Astrocyte of the spinal cord (primary cell): ENCODE measurements around the gene COL10A1.

Experiments used
- DNase-seq: peaks from one replicate; pipeline ENCODE4 v3.0.0; 2011; ENCODE audit warnings: low read depth, low spot score
- H3K4me3 ChIP-seq: 2 replicates; pipeline ENCODE4 v1.5.1; 2011; ENCODE audit warnings: low read depth, mild to moderate bottlenecking, low read length, moderate library complexity
- in situ Hi-C: cut with HindIII; loops from 2 replicates; pipeline ENCODE4 v1.10.0; 2017; ENCODE audit warnings: low sequenced_read_pairs
- TF ChIP-seq, protein P1 (sequence below): IDR thresholded peaks from 2 replicates; pipeline ENCODE4 v1.5.1; 2012; ENCODE audit warnings: low read depth, mild to moderate bottlenecking, low read length, inconsistent platforms

Gene COL10A1

DNA sequence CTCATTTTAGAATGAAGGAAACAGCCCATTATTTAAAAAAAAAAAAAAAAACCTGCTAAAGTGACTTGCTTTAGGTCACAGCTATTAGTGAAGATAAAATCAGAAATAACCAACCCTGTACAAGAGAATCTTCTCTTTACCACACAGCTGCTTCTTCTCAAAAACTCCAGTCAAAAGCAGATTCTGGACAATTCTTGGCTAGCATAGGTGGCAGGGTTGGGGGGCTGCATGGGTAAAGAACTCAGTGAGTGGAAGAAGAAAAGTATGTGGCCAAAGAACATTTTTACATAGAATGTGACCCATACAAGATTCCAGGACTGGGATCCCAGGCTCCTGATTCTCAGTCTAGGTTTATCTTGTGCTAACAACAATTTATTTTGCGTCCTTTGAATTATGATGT, 55.8 kb downstream of the COL10A1 start:
- in situ Hi-C loops = no loop called here
- DNase-seq = no peak
- TF ChIP-seq, protein P1, sequence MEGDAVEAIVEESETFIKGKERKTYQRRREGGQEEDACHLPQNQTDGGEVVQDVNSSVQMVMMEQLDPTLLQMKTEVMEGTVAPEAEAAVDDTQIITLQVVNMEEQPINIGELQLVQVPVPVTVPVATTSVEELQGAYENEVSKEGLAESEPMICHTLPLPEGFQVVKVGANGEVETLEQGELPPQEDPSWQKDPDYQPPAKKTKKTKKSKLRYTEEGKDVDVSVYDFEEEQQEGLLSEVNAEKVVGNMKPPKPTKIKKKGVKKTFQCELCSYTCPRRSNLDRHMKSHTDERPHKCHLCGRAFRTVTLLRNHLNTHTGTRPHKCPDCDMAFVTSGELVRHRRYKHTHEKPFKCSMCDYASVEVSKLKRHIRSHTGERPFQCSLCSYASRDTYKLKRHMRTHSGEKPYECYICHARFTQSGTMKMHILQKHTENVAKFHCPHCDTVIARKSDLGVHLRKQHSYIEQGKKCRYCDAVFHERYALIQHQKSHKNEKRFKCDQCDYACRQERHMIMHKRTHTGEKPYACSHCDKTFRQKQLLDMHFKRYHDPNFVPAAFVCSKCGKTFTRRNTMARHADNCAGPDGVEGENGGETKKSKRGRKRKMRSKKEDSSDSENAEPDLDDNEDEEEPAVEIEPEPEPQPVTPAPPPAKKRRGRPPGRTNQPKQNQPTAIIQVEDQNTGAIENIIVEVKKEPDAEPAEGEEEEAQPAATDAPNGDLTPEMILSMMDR = no peak
- H3K4me3 ChIP-seq = no peak overlapping the region
